K562 (cell line): ENCODE data around the gene GALNS. TPM values are rescaled to one million over a fixed set of nuclear protein-coding genes. Genes with fewer than 3 reads are reported as not detected.

Source experiments
- ATAC-seq: fragments of 200-7000 bp; cut with Tn5 transposase; 3 replicates; pipeline ENCODE4 v1.9.1; 2020; ENCODE audit warnings: moderate library complexity
- BruUV-seq: library from RNA; stranded (reverse); fragments of 400-500 nt; replicated peaks from 2 replicates; lab custom pipeline; 2021; lab: Mats Ljungman, UMichigan
- CTCF ChIA-PET: fragments of 300-600 bp; formaldehyde crosslinking; extraction: SDS; loops from one replicate; lab custom pipeline; 2021; ENCODE audit warnings: low intra/inter-chr PET ratio; lab: Yijun Ruan, JAX
- POLR2A ChIA-PET: fragments of 300-600, 350-650 bp; sonication (Branson Sonifier 250); formaldehyde crosslinking; extraction: SDS; loops from one replicate; lab custom pipeline; 2021; ENCODE audit warnings: antibody characterized with exemption, inconsistent platforms; lab: Yijun Ruan, JAX
- DNase-seq, 4 experiments: peaks; one replicate each; pipeline versions ENCODE4 v3.0.0 to v3.0.0-alpha.2; 2011 to 2018; ENCODE audit warnings: low spot score in 3 of 4, mixed read lengths in 3 of 4; ENCODE audit errors: extremely low read depth in 1 of 4
- FAIRE-seq: peaks from 2 replicates; lab custom pipeline; 2011; peaks lifted over from hg19 to GRCh38; lab: Jason Lieb, UNC
- H2AFZ ChIP-seq: 2 replicates; pipeline ENCODE4 v1.6.0; 2011; ENCODE audit warnings: low read depth, low read length, control low read depth, inconsistent platforms
- H3K27ac ChIP-seq: fragments of 200-600 bp; 3 replicates; pipeline ENCODE4 v1.8.0; 2011; ENCODE audit warnings: low read depth, mild to moderate bottlenecking, control low read depth, inconsistent platforms, low read length, moderate library complexity, mixed read lengths; ENCODE audit errors: extremely low read depth
- H3K27me3 ChIP-seq, 2 experiments: fragments of 300-600 bp in 1 of 2; 2 replicates in 1 of 2; 3 replicates in 1 of 2; pipeline versions ENCODE4 v1.6.0 to v1.8.0; 2011; ENCODE audit warnings: inconsistent platforms in 2 of 2, low read length in 2 of 2, mild to moderate bottlenecking in 1 of 2, mixed read lengths in 1 of 2, moderate library complexity in 1 of 2; ENCODE audit not compliant: control insufficient read depth in 2 of 2, insufficient read depth in 2 of 2
- H3K36me3 ChIP-seq: fragments of 300-600 bp; 3 replicates; pipeline ENCODE4 v1.8.0; 2011; ENCODE audit warnings: mild to moderate bottlenecking, low read length, inconsistent platforms; ENCODE audit not compliant: control insufficient read depth, insufficient read depth
- H3K4me1 ChIP-seq, 2 experiments: fragments of 200-600 bp in 1 of 2; replicated peaks in 1 of 2; 2 replicates in 1 of 2; 3 replicates in 1 of 2; pipeline versions ENCODE4 v1.5.1 to v1.8.0; 2011; ENCODE audit warnings: inconsistent platforms in 2 of 2, low read length in 2 of 2, mild to moderate bottlenecking in 1 of 2, mixed read lengths in 1 of 2, moderate library complexity in 1 of 2; ENCODE audit not compliant: control insufficient read depth in 2 of 2, insufficient read depth in 2 of 2
- H3K4me2 ChIP-seq: 2 replicates; pipeline ENCODE4 v1.6.1; 2011; ENCODE audit warnings: low read length, control low read depth, inconsistent platforms, mixed read lengths; ENCODE audit not compliant: insufficient read depth
- H3K4me3 ChIP-seq: fragments of 200-600 bp; sonication (generic), shearing (Covaris generic); 2 replicates; pipeline ENCODE4 v1.5.1; 2016; ENCODE audit warnings: control low read depth, inconsistent platforms
- H3K79me2 ChIP-seq: fragments of 200-600 bp; 3 replicates; pipeline ENCODE4 v1.8.0; 2011; ENCODE audit warnings: low read length, inconsistent platforms; ENCODE audit not compliant: control insufficient read depth, insufficient read depth
- H3K9ac ChIP-seq, 2 experiments: 2 replicates each; pipeline versions ENCODE4 v1.6.0 to v1.6.1; 2011; ENCODE audit warnings: low read depth in 2 of 2, low read length in 2 of 2, control low read depth in 1 of 2, inconsistent platforms in 1 of 2, mild to moderate bottlenecking in 1 of 2, mixed read lengths in 1 of 2; ENCODE audit not compliant: insufficient read depth in 1 of 2
- H3K9me1 ChIP-seq: one replicate; pipeline ENCODE4 v1.6.0; 2011; ENCODE audit warnings: inconsistent platforms, mild to moderate bottlenecking, low read length, moderate library complexity; ENCODE audit not compliant: control insufficient read depth, insufficient read depth
- H3K9me3 ChIP-seq: replicated peaks from 2 replicates; pipeline ENCODE4 v1.5.1; 2011; ENCODE audit warnings: low read depth, low read length, inconsistent platforms; ENCODE audit not compliant: control insufficient read depth, insufficient read depth
- H4K20me1 ChIP-seq: replicated peaks from 2 replicates; pipeline ENCODE4 v1.6.1; 2011; ENCODE audit warnings: low read length, inconsistent platforms, mixed read lengths; ENCODE audit not compliant: control insufficient read depth, insufficient read depth
- AFF4 ChIP-seq: sonication (generic); formaldehyde crosslinking; IDR thresholded peaks from 2 replicates; pipeline ENCODE4 v1.8.0; 2023; ENCODE audit warnings: mild to moderate bottlenecking, missing genetic modification reagents
- ATF7 ChIP-seq: fragments of 450-650 bp; IDR thresholded peaks from 2 replicates; pipeline ENCODE4 v1.7.1; 2014; ENCODE audit warnings: mild to moderate bottlenecking, moderate library complexity
- BRF2 ChIP-seq: IDR thresholded peaks from 3 replicates; pipeline ENCODE4 v1.6.1; 2011; ENCODE audit warnings: borderline replicate concordance, mild to moderate bottlenecking; ENCODE audit not compliant: insufficient read length, insufficient read depth
- CTCF ChIP-seq, 3 experiments: IDR thresholded peaks in 2 of 3; conservative IDR thresholded peaks in 1 of 3; 2 replicates each; pipeline ENCODE4 v1.5.1; 2011 to 2012; ENCODE audit warnings: low read length in 3 of 3, mild to moderate bottlenecking in 3 of 3, control low read depth in 2 of 3, improper control_type of control experiment in 1 of 3, inconsistent platforms in 1 of 3, low read depth in 1 of 3, mixed read lengths in 1 of 3, moderate library complexity in 1 of 3; ENCODE audit not compliant: insufficient read depth in 2 of 3
- EGR1 ChIP-seq: fragments of 450-650 bp; conservative IDR thresholded peaks from 2 replicates; pipeline ENCODE4 v1.6.1; 2017; ENCODE audit warnings: mild to moderate bottlenecking
- GABPB1 ChIP-seq: sonication (generic); formaldehyde crosslinking; IDR thresholded peaks from 2 replicates; pipeline ENCODE4 v1.8.0; 2022; ENCODE audit warnings: mild to moderate bottlenecking, missing genetic modification reagents
- KDM1A ChIP-seq, 2 experiments: fragments of 450-650 bp; IDR thresholded peaks; 2 replicates each; pipeline ENCODE4 v1.6.1; 2016; ENCODE audit warnings: mild to moderate bottlenecking in 2 of 2
- RAD51 ChIP-seq: fragments of 450-650 bp; IDR thresholded peaks from 2 replicates; pipeline ENCODE4 v1.7.1; 2016; ENCODE audit warnings: low read depth, mild to moderate bottlenecking, borderline replicate concordance
- ZNF695 ChIP-seq: fragments of 450-650 bp; formaldehyde crosslinking; IDR thresholded peaks from 2 replicates; pipeline ENCODE4 v1.4.0; 2020; ENCODE audit warnings: mild to moderate bottlenecking, moderate library complexity
- WGBS: fragments of 100-300 bp; shearing (Covaris generic); methylation state at CpG from one replicate; pipeline ENCODE4 v1.1.6; 2016; ENCODE audit warnings: low coverage, mixed read lengths; ENCODE audit not compliant: insufficient coverage; ENCODE audit errors: missing lambda C conversion rate; 5-methylcytosine and 5-hydroxymethylcytosine counted together
- in situ Hi-C: fragments of 300-500 bp; cut with MboI; formaldehyde crosslinking; loops from 4 replicates; pipeline ENCODE4 v1.15.0; 2018; ENCODE audit warnings: inconsistent platforms, mixed read lengths
- intact Hi-C: fragments of 100-400 bp; cut with micrococcal nuclease; formaldehyde crosslinking; loops from 2 replicates; pipeline ENCODE4 v1.14.2; 2022
- polyA plus RNA-seq, 8 experiments: library from polyadenylated mRNA; depleted of rRNA in 4 of 8; stranded (reverse) in 5 of 8; unstranded in 3 of 8; fragments of >200 nt; fragmentation: Nextera tagmentation in 2 of 8; fragmentation: Illumina TruSeq in 1 of 8; extraction: Ambion mirVana in 2 of 8; extraction: Trizol in 1 of 8; gene quantifications; 2 replicates each; pipeline versions ENCODE4 v1.2.1 to v1.2.3, GENCODE V29; 2011 to 2014; ENCODE audit warnings: inconsistent platforms in 1 of 8, missing spikeins in 1 of 8
- total RNA-seq, 7 experiments: library from RNA; depleted of rRNA in 6 of 7; stranded (reverse); fragments of >200 nt in 6 of 7; fragmentation: Illumina TruSeq in 2 of 7; extraction: Trizol in 2 of 7; gene quantifications; 2 replicates each; pipeline versions ENCODE4 v1.2.1 to v1.2.3, GENCODE V29; 2011 to 2021; ENCODE audit warnings: low replicate concordance in 1 of 7
- TF ChIP-seq, protein P1 (sequence below), 2 experiments: fragments of 450-650 bp in 1 of 2; sonication (generic) in 1 of 2; formaldehyde crosslinking in 1 of 2; IDR thresholded peaks in 1 of 2; conservative IDR thresholded peaks in 1 of 2; 2 replicates each; pipeline versions ENCODE4 v1.6.1 to v1.8.1; 2016 to 2023; ENCODE audit warnings: mild to moderate bottlenecking in 2 of 2, moderate library complexity in 2 of 2, inconsistent platforms in 1 of 2, missing genetic modification reagents in 1 of 2

Gene GALNS
- total and polyA plus RNA-seq, 9 of the 15 experiments (the other 6 are each of a cell fraction or from before 2014, with no cell fraction given), result 0.38 to 13.2 (median 4.3) TPM

DNA sequence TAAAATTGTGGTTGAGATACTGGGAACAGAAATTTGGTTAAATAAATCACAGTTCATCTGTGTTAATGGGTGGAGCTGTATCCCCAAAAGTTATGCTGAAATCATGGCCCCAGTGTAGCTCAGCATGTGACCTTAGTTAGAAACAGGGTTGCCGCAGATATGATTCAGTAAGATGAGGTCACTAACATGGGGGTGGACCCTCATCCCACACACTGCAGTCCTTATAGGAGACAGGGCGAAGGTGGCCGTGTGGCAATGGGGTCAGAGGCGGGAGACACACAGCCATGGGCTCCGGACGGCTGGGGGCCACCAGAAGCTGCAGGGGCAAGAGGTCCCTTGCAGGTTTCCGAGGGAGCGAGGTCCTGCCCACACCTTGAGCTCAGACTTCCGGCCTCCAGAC is 10.7 kb downstream of the GALNS start (continued):
- TF ChIP-seq, protein P1, sequence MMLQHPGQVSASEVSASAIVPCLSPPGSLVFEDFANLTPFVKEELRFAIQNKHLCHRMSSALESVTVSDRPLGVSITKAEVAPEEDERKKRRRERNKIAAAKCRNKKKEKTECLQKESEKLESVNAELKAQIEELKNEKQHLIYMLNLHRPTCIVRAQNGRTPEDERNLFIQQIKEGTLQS (IDR thresholded peaks at IDR 0.05), result peak; percentile 74
- TF ChIP-seq, protein P1 (CRISPR knock-in tag; conservative IDR thresholded peaks at IDR 0.05), result no peak
- TF ChIP-seq ZNF695 (CRISPR knock-in tag), result no peak
- TF ChIP-seq EGR1, result peak; percentile 81
- TF ChIP-seq ATF7, result peak; percentile 28; the same call in 1 of the 2 replicates
- TF ChIP-seq RAD51, result no peak
- TF ChIP-seq KDM1A (IDR thresholded peaks at IDR 0.05), result peak; percentile 52 to 80; a peak in 3 of 4 replicates
- no peak for TF ChIP-seq BRF2

- no peak for FAIRE-seq
- BruUV-seq, result no TSS peak
- Histone ChIP-seq H3K4me1 (peaks cover 0 to 43% of the 10 kb centered on the region in 2 experiments; a peak in 2 of 5 replicates), H4K20me1 (no peaks in the 10 kb centered on the region), H3K9me1 (no peaks in the 10 kb centered on the region), H2AFZ (no peak overlapping the region), H3K36me3 (no peaks in the 10 kb centered on the region; the same call in 2 of the 3 replicates), H3K9ac (no peak overlapping the region), H3K27me3 (no peaks in the 10 kb centered on the region), H3K27ac (no peak overlapping the region), H3K9me3 (no peaks in the 10 kb centered on the region), H3K4me2 (no peak overlapping the region), H3K79me2 (no peaks in the 10 kb centered on the region), H3K4me3 (no peak overlapping the region)
- peak; percentile 40; the same call in 2 of the 3 replicates for ATAC-seq
- WGBS, result 59% methylated on average over 11 of the region's 11 CpGs
- POLR2A ChIA-PET, result interaction anchor here (0.8 kb wide), 1 partner anchor 12 kb away, joined by 3 read pairs; no protein-coding TSS in a partner anchor
- in situ Hi-C loops (no loop called here), intact Hi-C loops (no loop called here)
- no peak for DNase-seq
- CTCF ChIA-PET, result no interaction called here
- no peak for TF ChIP-seq BRF2
- TF ChIP-seq GABPB1 (CRISPR knock-in tag), result no peak
- peak in 1 of 3 experiments; percentile 20; a peak in 1 of 6 replicates for TF ChIP-seq CTCF (IDR thresholded peaks at IDR 0.05 in 2 of 3, conservative IDR thresholded peaks at IDR 0.05 in 1 of 3; ENCODE audit: insufficient read depth in 2 of 3, low read depth in 1 of 3, low read length in 3 of 3)
- TF ChIP-seq AFF4 (CRISPR knock-in tag), result no peak
These were observed 12.2 kb downstream of the GALNS start for GRCh38 chr16:88844419-88845036.
